Gastroesophageal sphincter (tissue), 4 donors: ENCODE data around the gene RMDN2. TPM values are rescaled to one million over a fixed set of nuclear protein-coding genes. Genes with fewer than 3 reads are reported as not detected.

Experiments used
- ATAC-seq: fragments of 150-250 bp; one replicate; pipeline ENCODE4 v1.9.1; 2016; ENCODE audit warnings: mild to moderate bottlenecking, moderate library complexity
- H3K27ac ChIP-seq, 4 donors: fragments of 200-600 bp; sonication (generic) in 3 of 4; 1 replicate in 3 of 4; 2 replicates in 1 of 4; pipeline ENCODE4 v1.5.1; 2016 to 2019
- H3K27me3 ChIP-seq: fragments of 200-600 bp; sonication (generic); one replicate; pipeline ENCODE4 v1.5.1; 2019
- H3K36me3 ChIP-seq, 2 donors: fragments of 200-600 bp; sonication (generic); one replicate each; pipeline ENCODE4 v1.5.1; 2019; ENCODE audit warnings: control low read depth in 1 of 2
- H3K4me1 ChIP-seq, 3 donors: fragments of 200-600 bp; sonication (generic); 1 replicate in 2 of 3; 2 replicates in 1 of 3; pipeline ENCODE4 v1.5.1; 2016 to 2019; ENCODE audit warnings: control low read depth in 2 of 3
- H3K4me3 ChIP-seq, 2 donors: fragments of 200-600 bp; sonication (generic); one replicate each; pipeline ENCODE4 v1.5.1; 2019; ENCODE audit warnings: mild to moderate bottlenecking in 1 of 2, moderate library complexity in 1 of 2
- H3K9me3 ChIP-seq, 3 donors: fragments of 200-600 bp; sonication (generic); one replicate each; pipeline ENCODE4 v1.5.1; 2017 to 2019; ENCODE audit warnings: control low read depth in 2 of 3
- CTCF ChIP-seq, 4 experiments: fragments of 200-600 bp in 2 of 4; fragments of 450-650 bp in 2 of 4; sonication (generic) in 1 of 4; IDR thresholded peaks; one replicate each; pipeline ENCODE4 v1.5.1; 2017 to 2019; ENCODE audit warnings: antibody characterized with exemption in 4 of 4, mild to moderate bottlenecking in 2 of 4, moderate library complexity in 2 of 4
- EP300 ChIP-seq: sonication (generic); formaldehyde crosslinking; IDR thresholded peaks from one replicate; pipeline ENCODE4 v1.6.1; 2017; ENCODE audit warnings: antibody characterized with exemption, mild to moderate bottlenecking
- POLR2A ChIP-seq, 2 donors: fragments of 450-650 bp; IDR thresholded peaks; one replicate each; pipeline ENCODE4 v1.6.1; 2017; ENCODE audit warnings: antibody characterized with exemption in 2 of 2, mild to moderate bottlenecking in 2 of 2, moderate library complexity in 1 of 2
- POLR2AphosphoS5 ChIP-seq: sonication (generic); formaldehyde crosslinking; IDR thresholded peaks from one replicate; pipeline ENCODE4 v1.6.1; 2017; ENCODE audit warnings: antibody characterized with exemption
- WGBS, 2 donors: methylation state at CpG; one replicate each; pipeline ENCODE4 v1.1.5; 2018; ENCODE audit warnings: low coverage in 1 of 2; 5-methylcytosine and 5-hydroxymethylcytosine counted together
- total RNA-seq, 4 donors: library from RNA; depleted of rRNA; stranded (reverse); fragments of >200 nt; gene quantifications; one replicate each; pipeline ENCODE4 v1.1.0, GENCODE V29; 2016

RMDN2 gene
- total RNA-seq, 4 donors from 2014 or later: 9.3 to 12.5 (median 11.4) TPM

GRCh38 chr2:37892436-37893114 lies 32.5 kb upstream of the RMDN2 start:
- Histone ChIP-seq H3K9me3 (no peaks in the 10 kb centered on the region), H3K36me3 (no peaks in the 10 kb centered on the region), H3K27ac (no peak overlapping the region), H3K4me1 (peaks cover 0 to 10% (median 0%) of the 10 kb centered on the region in 3 donors), H3K27me3 (no peaks in the 10 kb centered on the region), H3K4me3 (no peak overlapping the region)
- no peak for ATAC-seq
- TF ChIP-seq EP300 (no peak), CTCF (IDR thresholded peaks at IDR 0.05) (no peak), POLR2AphosphoS5 (no peak), POLR2A (IDR thresholded peaks at IDR 0.05) (no peak)
- WGBS, 2 donors: 56 to 68% methylated on average over 6 to 7 of the region's 7 CpGs

GRCh38 chr2:37893327-37893726 lies 31.8 kb upstream of the RMDN2 start:
- Histone ChIP-seq H3K4me3 (no peak overlapping the region), H3K4me1 (peaks cover 0 to 10% (median 0%) of the 10 kb centered on the region in 3 donors), H3K27me3 (no peaks in the 10 kb centered on the region), H3K9me3 (no peaks in the 10 kb centered on the region), H3K36me3 (no peaks in the 10 kb centered on the region), H3K27ac (no peak overlapping the region)
- ATAC-seq: no peak
- no peak for TF ChIP-seq EP300
- TF ChIP-seq POLR2A (IDR thresholded peaks at IDR 0.05): no peak
- TF ChIP-seq CTCF (IDR thresholded peaks at IDR 0.05): no peak
- no peak for TF ChIP-seq POLR2AphosphoS5
- 78 to 100% methylated on average over 1 of the region's 1 CpG for WGBS, 2 donors

DNA sequence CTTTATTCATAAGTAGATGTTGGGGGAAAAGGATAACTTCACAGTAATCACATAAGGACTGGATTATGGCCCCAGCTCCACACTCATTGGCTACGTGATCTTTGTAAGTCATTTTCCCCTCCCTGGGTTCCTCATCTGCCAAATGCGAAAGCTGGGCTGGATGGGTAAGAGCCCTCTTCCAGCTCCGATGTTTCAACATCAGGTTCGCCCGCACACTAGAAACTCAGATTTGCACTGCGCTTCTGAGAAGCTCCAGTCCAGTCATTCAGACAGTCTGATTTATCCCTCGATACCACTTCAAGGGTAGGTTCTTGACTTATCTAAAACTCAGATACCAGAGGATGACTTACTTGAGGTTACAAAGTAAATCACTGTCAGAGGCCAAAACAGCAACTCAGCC lies 31.0 kb upstream of the RMDN2 start:
- no peak overlapping the region for H3K27ac ChIP-seq
- TF ChIP-seq CTCF (IDR thresholded peaks at IDR 0.05): no peak
- TF ChIP-seq EP300: no peak
- TF ChIP-seq POLR2AphosphoS5: no peak
- TF ChIP-seq POLR2A (IDR thresholded peaks at IDR 0.05): no peak

DNA sequence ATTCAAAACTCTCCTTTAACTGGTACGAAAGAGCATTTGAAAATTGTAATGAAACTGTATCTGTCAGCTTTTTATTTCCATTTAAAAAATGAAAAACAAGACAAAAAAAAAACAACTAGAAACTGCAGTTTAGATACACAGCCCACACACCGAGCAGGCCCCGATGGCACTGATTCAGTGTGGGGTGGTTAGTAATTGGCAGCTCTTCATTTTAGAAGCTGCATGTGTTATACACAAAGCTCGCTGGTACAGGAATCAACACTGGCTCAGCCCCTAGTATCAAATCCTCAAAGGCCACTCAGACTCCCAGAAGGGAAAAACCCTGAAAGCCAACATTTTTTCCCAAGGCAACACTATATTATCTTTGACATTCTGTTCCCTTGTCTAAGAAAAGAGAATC lies 30.5 kb upstream of the RMDN2 start:
- 39 to 47% methylated on average over 4 of the region's 4 CpGs for WGBS, 2 donors
- Histone ChIP-seq H3K4me1 (peaks cover 0 to 10% (median 0%) of the 10 kb centered on the region in 3 donors), H3K36me3 (no peaks in the 10 kb centered on the region), H3K4me3 (no peak overlapping the region), H3K27me3 (no peaks in the 10 kb centered on the region), H3K9me3 (no peaks in the 10 kb centered on the region), H3K27ac (no peak overlapping the region)
- ATAC-seq: no peak
- TF ChIP-seq EP300 (no peak), POLR2AphosphoS5 (no peak), POLR2A (IDR thresholded peaks at IDR 0.05) (no peak), CTCF (IDR thresholded peaks at IDR 0.05) (no peak)

More for the DNA sequence above, 31.0 kb upstream of the RMDN2 start:
- no peaks in the 10 kb centered on the region for H3K9me3 ChIP-seq
- 100% methylated on average over 3 to 6 of the region's 7 CpGs for WGBS, 2 donors
- H3K27me3 ChIP-seq: no peaks in the 10 kb centered on the region
- ATAC-seq: no peak
- peaks cover 0 to 10% (median 0%) of the 10 kb centered on the region in 3 donors for H3K4me1 ChIP-seq
- H3K4me3 ChIP-seq: no peak overlapping the region
- H3K36me3 ChIP-seq: no peaks in the 10 kb centered on the region

DNA sequence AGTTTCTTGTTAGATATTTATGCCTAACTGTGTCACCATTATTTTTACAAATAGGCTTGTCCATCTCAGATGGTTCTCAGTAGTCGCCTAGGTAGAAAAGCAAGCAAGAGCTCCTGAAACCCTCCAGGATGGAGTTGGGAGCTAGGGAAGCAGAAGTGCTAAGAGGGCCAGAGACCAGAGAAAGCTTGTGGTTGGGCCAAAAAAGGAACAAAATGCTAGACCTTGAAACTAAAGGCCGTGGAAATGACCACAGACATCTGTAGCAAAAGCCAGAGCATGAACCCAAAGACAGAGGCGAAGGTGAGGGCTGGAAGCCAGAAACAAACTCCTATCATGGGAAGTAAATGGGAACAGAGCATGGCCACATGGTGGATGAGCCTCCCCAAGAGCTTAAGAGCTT lies 29.9 kb upstream of the RMDN2 start:
- WGBS, 2 donors: 90% methylated on average over 2 of the region's 3 CpGs
- Histone ChIP-seq H3K36me3 (no peaks in the 10 kb centered on the region), H3K27me3 (no peaks in the 10 kb centered on the region), H3K4me1 (peaks cover 0 to 10% (median 0%) of the 10 kb centered on the region in 3 donors), H3K27ac (no peak overlapping the region), H3K4me3 (no peak overlapping the region), H3K9me3 (no peaks in the 10 kb centered on the region)
- TF ChIP-seq POLR2AphosphoS5 (no peak), CTCF (IDR thresholded peaks at IDR 0.05) (no peak), EP300 (no peak), POLR2A (IDR thresholded peaks at IDR 0.05) (no peak)
- no peak for ATAC-seq
